HG02970 (cell line): ENCODE data around the gene TMED5.
"Not testable (repeated sequence)": the region's sequence is repeated elsewhere in the genome, so short reads cannot be mapped to it uniquely, and the experiment has no call there.

Source experiments
- ATAC-seq: cut with Tn5 transposase; IDR thresholded peaks from one replicate; pipeline ENCODE4 v1.9.1; 2021; ENCODE audit warnings: mild to moderate bottlenecking, moderate library complexity, moderate number of reproducible peaks; ENCODE audit not compliant: unreplicated experiment, low FRiP score

TMED5 gene

DNA sequence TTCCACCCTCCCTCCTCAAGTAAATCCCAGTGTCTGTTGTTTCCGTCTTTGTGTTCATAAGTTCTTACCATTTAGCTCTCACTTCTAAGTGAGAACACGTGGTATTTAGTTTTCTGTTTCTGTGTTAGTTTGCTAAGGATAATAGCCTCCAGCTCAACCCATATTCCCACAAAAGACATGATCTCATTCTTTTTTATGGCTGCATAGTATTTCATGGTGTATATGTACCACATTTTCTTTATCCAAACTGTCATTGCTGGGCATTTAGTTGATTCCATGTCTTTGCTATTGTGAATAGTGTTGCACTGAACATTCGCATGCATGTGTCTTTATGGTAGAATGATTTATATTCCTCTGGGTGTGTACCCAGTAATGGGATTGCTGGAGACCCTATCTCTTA, 5.6 kb downstream of the TMED5 start:
- ATAC-seq = not testable (repeated sequence)

GRCh38 chr1:93172778-93173177, 7.4 kb downstream of the TMED5 start:
- ATAC-seq = no peak

- ATAC-seq = no peak
Observed at GRCh38 chr1:93171549-93172034, 8.6 kb downstream of the TMED5 start.

- not testable (repeated sequence) for ATAC-seq
Observed at GRCh38 chr1:93170141-93170678, 10.0 kb downstream of the TMED5 start.

DNA sequence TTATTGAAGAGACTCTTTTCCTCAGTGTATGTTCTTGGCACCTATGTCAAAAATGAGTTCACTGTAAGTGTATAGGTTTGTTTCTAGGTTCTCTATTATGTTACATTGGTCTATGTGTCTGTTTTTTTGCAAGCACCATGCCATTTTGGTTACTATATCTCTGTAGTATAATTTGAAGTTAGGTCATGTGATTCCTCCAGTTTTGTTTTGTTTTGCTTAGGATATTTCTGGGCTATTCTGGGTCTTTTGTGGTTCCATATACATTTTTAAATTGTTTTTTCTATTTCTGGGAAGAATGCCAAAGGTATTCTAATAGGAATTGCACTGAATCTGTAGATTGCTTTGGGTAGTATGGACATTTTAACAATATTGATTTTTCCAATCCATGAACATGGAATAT, 13.2 kb downstream of the TMED5 start:
- no peak for ATAC-seq

GRCh38 chr1:93165895-93166294, 14.3 kb downstream of the TMED5 start:
- not testable (repeated sequence) for ATAC-seq

- ATAC-seq = no peak
Observed at GRCh38 chr1:93164816-93165215, 15.4 kb downstream of the TMED5 start.

- ATAC-seq = not testable (repeated sequence)
Observed at GRCh38 chr1:93163314-93163713, 16.9 kb downstream of the TMED5 start.

DNA sequence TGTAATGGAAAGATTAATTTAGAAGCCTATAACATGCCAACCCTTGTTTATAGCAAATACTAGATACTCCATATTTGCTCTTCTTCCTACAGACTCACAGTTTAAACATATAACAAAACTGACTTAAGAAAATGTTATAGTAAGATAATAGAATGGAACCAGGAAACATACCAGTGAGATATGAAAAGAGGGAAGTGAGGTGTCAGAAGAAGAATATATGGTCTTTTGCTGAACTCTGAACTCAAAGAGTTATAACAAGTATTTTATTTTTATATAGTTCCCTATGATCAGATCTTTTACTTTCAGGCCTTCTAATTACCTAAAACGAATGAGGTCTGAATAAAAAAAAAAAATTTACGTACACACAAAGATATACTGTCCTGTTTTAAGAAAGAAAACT, 20.9 kb downstream of the TMED5 start:
- ATAC-seq = no peak

DNA sequence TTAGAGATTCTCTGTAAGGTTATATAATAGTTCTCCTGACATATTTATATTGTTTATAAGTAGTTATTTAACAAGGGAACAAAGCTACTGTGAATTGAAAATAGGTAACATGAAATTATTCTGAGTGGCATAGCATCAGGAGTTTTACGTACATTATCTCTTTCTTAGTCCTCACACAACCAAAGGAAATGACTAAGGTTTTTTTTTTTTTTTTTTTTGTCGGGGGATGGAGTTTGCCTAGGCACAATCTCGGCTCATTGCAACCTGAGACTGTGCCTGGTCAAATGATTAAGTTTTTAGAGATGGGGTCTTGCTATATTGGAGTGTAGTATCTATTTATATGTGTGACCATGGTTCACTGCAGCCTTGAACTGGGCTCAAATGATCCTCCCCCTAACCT, 24.9 kb downstream of the TMED5 start:
- no peak for ATAC-seq

- ATAC-seq = no peak
Observed at GRCh38 chr1:93154898-93155297, 25.3 kb downstream of the TMED5 start.

GRCh38 chr1:93152835-93153234, 27.4 kb downstream of the TMED5 start:
- no peak for ATAC-seq

GRCh38 chr1:93151474-93151873, 28.7 kb downstream of the TMED5 start:
- no peak for ATAC-seq

DNA sequence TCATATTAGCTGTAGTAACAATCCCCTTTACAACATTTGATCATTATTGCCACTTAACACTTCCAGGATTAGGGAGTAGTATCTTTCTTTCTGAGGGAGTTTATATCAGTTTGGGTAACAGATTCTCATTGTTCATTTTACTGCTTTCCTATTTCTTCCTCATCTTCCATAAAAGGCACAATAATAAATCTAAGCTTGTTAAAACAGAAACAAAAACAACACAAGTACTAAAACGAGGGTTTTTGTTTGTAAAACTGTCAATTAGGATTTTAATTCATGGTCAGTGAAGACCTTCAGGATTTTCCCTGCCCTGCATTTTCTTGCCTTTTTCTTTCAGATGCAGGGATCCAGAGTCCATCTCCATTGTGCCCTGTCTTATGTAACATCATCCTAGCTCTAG, 29.5 kb downstream of the TMED5 start:
- no peak for ATAC-seq

- ATAC-seq = no peak
Observed at GRCh38 chr1:93148001-93148400, 32.2 kb downstream of the TMED5 start.

DNA sequence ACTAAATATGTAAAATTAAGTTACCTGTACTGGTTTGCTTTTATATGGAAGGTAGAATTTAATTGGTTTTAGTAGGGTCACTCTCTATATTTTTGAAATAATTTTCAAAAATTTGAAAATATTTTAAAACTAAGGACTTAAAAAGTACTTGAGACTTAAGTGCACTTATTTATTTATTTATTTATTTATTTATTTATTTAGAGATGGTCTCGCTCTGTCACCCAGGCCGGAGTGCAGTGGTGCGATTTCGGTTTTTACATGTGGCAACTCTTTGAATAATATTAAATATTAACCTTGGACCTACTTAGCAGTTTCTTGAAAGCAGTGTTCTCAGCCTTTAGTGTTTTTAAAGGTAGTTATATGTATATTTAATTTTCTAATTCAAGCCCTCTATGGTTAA, 36.4 kb downstream of the TMED5 start:
- no peak for ATAC-seq

GRCh38 chr1:93143136-93143535, 37.1 kb downstream of the TMED5 start:
- ATAC-seq = no peak

DNA sequence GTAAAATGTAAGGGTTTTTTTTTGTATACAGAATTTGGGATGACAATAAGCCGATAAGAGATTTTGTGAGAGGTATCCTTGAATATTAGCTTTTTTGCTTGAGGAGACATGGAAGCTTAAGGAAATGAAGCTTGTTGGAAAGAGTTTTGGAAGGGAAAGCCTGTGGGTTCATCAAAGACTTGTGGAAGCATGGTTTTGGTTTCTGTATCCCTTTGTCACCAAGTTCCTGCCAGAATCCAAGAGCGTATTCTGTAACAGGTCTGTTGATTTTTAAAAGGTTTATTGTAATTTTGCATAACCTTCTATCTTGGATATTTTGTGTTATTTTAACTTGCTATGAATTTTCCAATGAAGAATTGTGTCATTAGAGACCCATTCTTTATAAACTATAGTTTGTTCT, 38.1 kb downstream of the TMED5 start:
- no peak for ATAC-seq

DNA sequence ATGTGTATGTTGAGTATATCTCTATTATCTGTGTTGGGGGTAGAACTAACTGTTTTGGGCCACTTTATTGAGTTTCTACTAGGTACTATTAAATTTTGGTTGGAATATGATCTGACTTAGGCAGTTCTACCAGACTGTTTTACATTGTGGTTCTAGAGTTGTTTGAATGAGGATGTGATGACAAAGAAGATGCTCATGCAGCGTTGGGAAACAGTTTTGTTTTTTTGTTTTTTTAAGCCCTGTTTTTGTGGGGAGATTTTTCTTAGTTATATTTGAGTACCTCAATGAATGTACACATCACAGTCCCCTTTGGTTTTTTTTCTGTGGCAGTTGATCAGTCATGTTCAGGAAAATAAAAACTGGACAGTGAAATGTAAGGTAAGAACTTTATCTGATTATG, 40.1 kb downstream of the TMED5 start:
- no peak for ATAC-seq

- ATAC-seq = no peak
Observed at GRCh38 chr1:93137604-93138292, 42.5 kb downstream of the TMED5 start.

GRCh38 chr1:93136445-93136844, 43.8 kb downstream of the TMED5 start:
- no peak for ATAC-seq

DNA sequence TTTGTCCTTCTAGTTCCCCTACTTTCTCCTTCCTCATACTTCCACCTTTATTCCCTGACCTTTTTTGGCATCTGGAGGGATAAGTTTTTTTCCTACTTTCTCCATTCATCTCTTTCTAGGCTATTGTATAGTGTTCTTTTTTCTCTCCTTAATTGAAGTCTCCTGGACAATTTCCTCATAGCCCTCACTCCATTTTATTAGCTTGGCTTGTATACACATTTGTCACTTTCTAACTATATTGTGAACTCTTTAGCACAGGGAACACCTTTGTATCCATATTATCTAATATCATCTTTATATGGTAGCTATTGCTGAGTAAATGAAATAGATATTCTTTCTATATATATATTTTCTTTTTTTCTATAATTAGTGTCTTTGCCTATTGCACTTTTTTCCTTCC, 47.6 kb downstream of the TMED5 start:
- ATAC-seq = no peak
